Vagina (tissue), 2 donors: Measurements from ENCODE around the gene MAP2K7. TPM values are rescaled to one million over a fixed set of nuclear protein-coding genes. Genes with fewer than 3 reads are reported as not detected.

Source experiments
- DNase-seq, 2 donors: peaks; one replicate each; pipeline ENCODE4 v3.0.0-alpha.2; 2017; ENCODE audit errors: extremely low spot score in 2 of 2
- H3K27ac ChIP-seq: fragments of 200-600 bp; sonication (generic); one replicate; pipeline ENCODE4 v1.5.1; 2019
- H3K27me3 ChIP-seq: fragments of 200-600 bp; sonication (generic); one replicate; pipeline ENCODE4 v1.5.1; 2019
- H3K36me3 ChIP-seq, 2 donors: fragments of 200-600 bp; sonication (generic); one replicate each; pipeline ENCODE4 v1.5.1; 2017 to 2019
- H3K4me1 ChIP-seq: fragments of 200-600 bp; sonication (generic); one replicate; pipeline ENCODE4 v1.5.1; 2019
- H3K4me3 ChIP-seq, 2 donors: fragments of 200-600 bp; sonication (generic); 1 replicate in 1 of 2; 2 replicates in 1 of 2; pipeline ENCODE4 v1.5.1; 2016 to 2019
- H3K9me3 ChIP-seq: fragments of 200-600 bp; sonication (generic); one replicate; pipeline ENCODE4 v1.5.1; 2019
- POLR2A ChIP-seq, 2 donors: fragments of 450-650 bp; IDR thresholded peaks; one replicate each; pipeline ENCODE4 v1.6.1; 2017; ENCODE audit warnings: antibody characterized with exemption in 2 of 2, mild to moderate bottlenecking in 2 of 2, moderate library complexity in 2 of 2
- POLR2AphosphoS5 ChIP-seq, 2 donors: sonication (generic); formaldehyde crosslinking; IDR thresholded peaks; one replicate each; pipeline ENCODE4 v1.9.0; 2017; ENCODE audit warnings: antibody characterized with exemption in 2 of 2, mild to moderate bottlenecking in 2 of 2, low read depth in 1 of 2; ENCODE audit not compliant: insufficient read depth in 1 of 2
- intact Hi-C: fragments of 100-400 bp; cut with DNase I; formaldehyde crosslinking; loops from one replicate; pipeline ENCODE4 v1.15.1; 2023
- total RNA-seq: library from RNA; depleted of rRNA; stranded (reverse); fragments of >200 nt; gene quantifications from one replicate; pipeline ENCODE4 v1.2.3, GENCODE V29; 2016
- TF ChIP-seq, protein P1 (sequence below), 3 experiments: fragments of 450-650 bp in 2 of 3; fragments of 200-600 bp in 1 of 3; sonication (generic) in 1 of 3; IDR thresholded peaks; one replicate each; pipeline ENCODE4 v1.5.1; 2017 to 2019; ENCODE audit warnings: antibody characterized with exemption in 3 of 3, mild to moderate bottlenecking in 2 of 3, moderate library complexity in 2 of 3

MAP2K7 gene
- total RNA-seq, 1 donor from 2014 or later = 26.8 TPM

DNA sequence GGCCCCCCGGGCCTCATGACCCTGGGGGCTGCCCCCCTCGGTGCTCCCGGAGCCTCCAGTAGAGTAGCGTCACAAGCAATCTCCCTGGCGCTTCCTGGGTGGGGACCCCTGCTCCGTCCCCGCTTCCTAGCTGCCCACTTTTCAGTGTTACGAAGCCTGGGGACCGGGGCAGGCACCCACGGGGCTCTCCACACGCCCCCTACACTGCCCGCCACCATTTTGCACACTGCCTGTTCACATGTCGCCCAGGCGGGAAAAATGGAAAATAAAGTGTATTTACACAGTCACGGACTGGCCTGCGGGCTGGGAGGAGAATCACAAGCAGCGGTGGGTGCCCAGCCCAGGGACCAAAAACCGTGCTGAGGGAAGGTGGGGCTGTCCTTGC, 39.0 kb upstream of the MAP2K7 start:
- H3K27me3 ChIP-seq = no peaks in the 10 kb centered on the region
- no peak overlapping the region for H3K27ac ChIP-seq
- no peaks in the 10 kb centered on the region for H3K9me3 ChIP-seq
- DNase-seq = no peak
- peaks cover 21% of the 10 kb centered on the region for H3K4me1 ChIP-seq
- intact Hi-C loops = no loop called here
- no peak overlapping the region for H3K4me3 ChIP-seq
- no peaks in the 10 kb centered on the region for H3K36me3 ChIP-seq
- TF ChIP-seq POLR2A (IDR thresholded peaks at IDR 0.05) = no peak
- TF ChIP-seq POLR2AphosphoS5 (IDR thresholded peaks at IDR 0.05; ENCODE audit: insufficient read depth in 1 of 2, low read depth in 1 of 2) = no peak
- TF ChIP-seq, protein P1, sequence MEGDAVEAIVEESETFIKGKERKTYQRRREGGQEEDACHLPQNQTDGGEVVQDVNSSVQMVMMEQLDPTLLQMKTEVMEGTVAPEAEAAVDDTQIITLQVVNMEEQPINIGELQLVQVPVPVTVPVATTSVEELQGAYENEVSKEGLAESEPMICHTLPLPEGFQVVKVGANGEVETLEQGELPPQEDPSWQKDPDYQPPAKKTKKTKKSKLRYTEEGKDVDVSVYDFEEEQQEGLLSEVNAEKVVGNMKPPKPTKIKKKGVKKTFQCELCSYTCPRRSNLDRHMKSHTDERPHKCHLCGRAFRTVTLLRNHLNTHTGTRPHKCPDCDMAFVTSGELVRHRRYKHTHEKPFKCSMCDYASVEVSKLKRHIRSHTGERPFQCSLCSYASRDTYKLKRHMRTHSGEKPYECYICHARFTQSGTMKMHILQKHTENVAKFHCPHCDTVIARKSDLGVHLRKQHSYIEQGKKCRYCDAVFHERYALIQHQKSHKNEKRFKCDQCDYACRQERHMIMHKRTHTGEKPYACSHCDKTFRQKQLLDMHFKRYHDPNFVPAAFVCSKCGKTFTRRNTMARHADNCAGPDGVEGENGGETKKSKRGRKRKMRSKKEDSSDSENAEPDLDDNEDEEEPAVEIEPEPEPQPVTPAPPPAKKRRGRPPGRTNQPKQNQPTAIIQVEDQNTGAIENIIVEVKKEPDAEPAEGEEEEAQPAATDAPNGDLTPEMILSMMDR (IDR thresholded peaks at IDR 0.05) = no peak

DNA sequence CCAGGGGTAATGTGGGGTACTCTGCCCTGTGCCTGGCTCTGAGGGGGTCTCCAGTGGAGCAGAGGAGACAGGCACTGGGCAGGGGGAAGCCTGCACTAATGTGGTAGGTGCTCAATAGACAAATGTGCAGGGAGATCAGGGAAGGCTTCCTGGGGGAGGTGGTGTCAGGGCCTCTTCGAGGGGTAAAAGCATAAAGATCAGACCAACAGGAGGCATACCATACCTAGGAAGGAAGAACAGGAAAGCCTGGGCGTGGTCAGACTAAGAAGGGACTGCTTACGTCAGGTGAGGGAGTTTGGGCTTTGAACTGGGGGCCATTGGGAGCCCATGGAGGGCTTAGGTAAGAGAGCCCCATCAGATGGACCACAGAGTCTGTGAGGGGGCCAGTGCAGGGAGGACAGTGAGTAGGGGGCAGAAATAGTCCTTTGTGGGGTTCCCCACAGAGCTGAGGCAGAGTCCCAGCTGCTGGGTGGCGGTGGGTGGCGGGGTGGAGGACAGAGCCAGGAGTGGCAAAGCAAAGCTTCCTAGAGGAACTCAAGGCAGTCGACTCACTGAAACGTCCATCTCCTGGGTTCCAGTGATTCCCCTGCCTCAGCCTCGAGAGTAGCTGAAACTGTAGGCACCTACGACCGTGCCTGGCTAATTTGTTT, 38.3 kb upstream of the MAP2K7 start:
- H3K36me3 ChIP-seq = no peaks in the 10 kb centered on the region
- peaks cover 27% of the 10 kb centered on the region for H3K4me1 ChIP-seq
- no peak for DNase-seq
- no peaks in the 10 kb centered on the region for H3K9me3 ChIP-seq
- no peak overlapping the region for H3K4me3 ChIP-seq
- H3K27me3 ChIP-seq = no peaks in the 10 kb centered on the region
- no peak overlapping the region for H3K27ac ChIP-seq
- TF ChIP-seq POLR2A (IDR thresholded peaks at IDR 0.05) (no peak), POLR2AphosphoS5 (IDR thresholded peaks at IDR 0.05; ENCODE audit: insufficient read depth in 1 of 2, low read depth in 1 of 2) (no peak)
- TF ChIP-seq, protein P1 (IDR thresholded peaks at IDR 0.05) = no peak
- intact Hi-C loops = no loop called here

DNA sequence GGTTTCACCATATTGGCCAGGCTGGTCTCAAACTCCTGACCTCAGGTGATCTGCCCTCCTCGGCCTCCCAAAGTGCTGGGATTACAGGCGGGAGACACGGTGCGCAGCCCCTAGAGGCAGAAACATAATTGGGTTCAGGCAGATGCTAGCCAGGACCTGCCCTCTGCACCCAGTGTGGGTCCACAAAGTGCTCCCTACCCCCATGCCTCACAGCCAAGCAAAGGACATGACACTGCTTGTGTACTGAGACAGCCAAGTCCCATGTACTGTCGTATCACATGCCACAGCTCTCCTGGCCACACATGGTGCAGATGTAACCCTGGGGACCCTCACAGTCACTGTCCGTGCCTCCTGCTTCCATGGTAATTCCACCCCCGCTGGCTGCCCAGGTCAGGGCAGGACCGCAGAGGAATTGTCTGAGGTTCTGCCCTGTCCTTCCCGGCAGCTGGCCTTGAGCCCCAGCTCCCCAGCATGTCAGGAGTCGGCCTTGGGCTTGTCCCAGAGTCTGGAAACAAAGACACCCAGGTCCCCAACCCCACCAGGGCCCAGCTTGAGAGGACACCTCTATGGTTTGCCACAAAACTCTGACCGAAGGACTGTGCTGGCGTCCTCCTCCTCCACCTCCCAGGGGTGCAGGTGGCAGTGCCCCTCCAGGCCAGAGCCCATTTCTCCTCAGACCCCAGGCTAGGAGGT, 37.1 kb upstream of the MAP2K7 start:
- no peaks in the 10 kb centered on the region for H3K27me3 ChIP-seq
- DNase-seq = no peak
- TF ChIP-seq, protein P1 (IDR thresholded peaks at IDR 0.05) = no peak
- TF ChIP-seq POLR2A (IDR thresholded peaks at IDR 0.05) (no peak), POLR2AphosphoS5 (IDR thresholded peaks at IDR 0.05; ENCODE audit: insufficient read depth in 1 of 2, low read depth in 1 of 2) (no peak)
- H3K27ac ChIP-seq = no peak overlapping the region
- H3K36me3 ChIP-seq = no peaks in the 10 kb centered on the region
- intact Hi-C loops = no loop called here
- no peak overlapping the region for H3K4me3 ChIP-seq
- H3K9me3 ChIP-seq = no peaks in the 10 kb centered on the region
- peaks cover 39% of the 10 kb centered on the region for H3K4me1 ChIP-seq

DNA sequence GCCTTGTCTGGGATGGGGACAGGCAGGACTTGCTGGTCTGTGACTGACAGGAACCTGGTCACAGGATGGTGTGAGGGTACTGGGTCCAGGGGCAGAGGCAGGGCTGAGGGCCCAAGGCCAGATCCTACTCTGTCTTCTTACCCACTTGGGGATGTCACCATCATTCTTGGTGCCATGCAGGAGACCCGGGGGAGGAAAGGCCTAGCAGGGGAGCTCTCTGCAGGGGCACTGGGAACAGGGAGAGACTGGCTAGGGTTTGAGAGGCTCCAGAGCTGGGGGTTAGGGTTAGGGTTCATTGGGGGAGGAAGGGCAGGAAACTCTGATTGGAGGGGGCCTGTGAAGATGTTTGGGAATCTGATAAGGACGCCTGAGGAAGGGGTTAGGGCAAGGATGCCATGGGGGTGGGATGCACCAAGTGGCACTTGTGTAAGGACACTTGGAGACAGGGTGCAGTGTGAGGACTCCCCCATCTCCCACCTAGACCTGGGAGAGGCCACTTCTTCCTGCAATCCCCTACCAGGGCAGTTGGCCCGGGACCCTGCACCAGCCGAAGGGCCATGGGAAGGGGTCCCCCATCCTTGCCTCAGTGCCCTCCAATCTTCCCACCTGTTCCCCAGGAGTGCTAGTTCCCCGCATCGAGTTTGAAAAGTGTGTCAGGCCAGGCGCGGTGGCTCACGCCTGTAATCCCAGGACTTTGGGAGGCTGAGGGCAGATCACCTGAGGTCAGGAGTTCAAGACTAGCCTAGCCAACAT, 36.4 kb upstream of the MAP2K7 start:
- intact Hi-C loops = no loop called here

More for the DNA sequence above, 36.4 kb upstream of the MAP2K7 start:
- H3K36me3 ChIP-seq = no peaks in the 10 kb centered on the region
- H3K4me1 ChIP-seq = peaks cover 40% of the 10 kb centered on the region
- no peak for DNase-seq
- TF ChIP-seq, protein P1 (IDR thresholded peaks at IDR 0.05) = no peak
- TF ChIP-seq POLR2A (IDR thresholded peaks at IDR 0.05) = no peak
- no peak for TF ChIP-seq POLR2AphosphoS5 (IDR thresholded peaks at IDR 0.05; ENCODE audit: insufficient read depth in 1 of 2, low read depth in 1 of 2)
- H3K27ac ChIP-seq = no peak overlapping the region
- H3K9me3 ChIP-seq = no peaks in the 10 kb centered on the region
- H3K27me3 ChIP-seq = no peaks in the 10 kb centered on the region
- H3K4me3 ChIP-seq = no peak overlapping the region
